ENCODE measurements around the gene INO80.

GRCh38 chr15:41020829-41021228, 95.3 kb downstream of the INO80 start:
- no peak for TF ChIP-seq CTCF (IDR thresholded peaks at IDR 0.05)
- no peak for TF ChIP-seq POLR2A (IDR thresholded peaks at IDR 0.05)
